Activated gamma-delta T cell treated with anti-CD3 and anti-CD28 coated beads, Interleukin-2, amount 50 U/mL, for 16 hours (primary cell): ENCODE results near the gene RTN4RL2.

Experiments
- DNase-seq: peaks from one replicate; pipeline ENCODE4 v3.0.0-alpha.2; 2020; ENCODE audit warnings: low read depth

The RTN4RL2 gene

GRCh38 chr11:57500515-57500914, 40.2 kb downstream of the RTN4RL2 start:
- no peak for DNase-seq

- no peak for DNase-seq
Measured at GRCh38 chr11:57500926-57501325, 40.6 kb downstream of the RTN4RL2 start.

- DNase-seq = no peak
Measured at GRCh38 chr11:57501953-57502352, 41.6 kb downstream of the RTN4RL2 start.

- DNase-seq = no peak
Measured at GRCh38 chr11:57502376-57502775, 42.0 kb downstream of the RTN4RL2 start.

- DNase-seq = no peak
Measured at GRCh38 chr11:57502870-57503269, 42.5 kb downstream of the RTN4RL2 start.

- no peak for DNase-seq
Measured at GRCh38 chr11:57504511-57504910, 44.2 kb downstream of the RTN4RL2 start.

- no peak for DNase-seq
Measured at GRCh38 chr11:57506522-57506921, 46.2 kb downstream of the RTN4RL2 start.

- no peak for DNase-seq
Measured at GRCh38 chr11:57508341-57509170, 48.2 kb downstream of the RTN4RL2 start.

GRCh38 chr11:57511741-57512430, 51.6 kb downstream of the RTN4RL2 start:
- DNase-seq = no peak

GRCh38 chr11:57512646-57513451, 52.5 kb downstream of the RTN4RL2 start:
- DNase-seq = no peak

- no peak for DNase-seq
Measured at GRCh38 chr11:57513452-57513795, 53.1 kb downstream of the RTN4RL2 start.

- DNase-seq = no peak
Measured at GRCh38 chr11:57513911-57514537, 53.7 kb downstream of the RTN4RL2 start.

- no peak for DNase-seq
Measured at GRCh38 chr11:57514538-57515331, 54.4 kb downstream of the RTN4RL2 start.

- DNase-seq = no peak
Measured at GRCh38 chr11:57515332-57516060, 55.2 kb downstream of the RTN4RL2 start, which contains the start of gene SLC43A1. Gene SLC43A1 (minus strand): TSS chr11:57515702. CDS start chr11:57514111, 1,591 bp downstream.

GRCh38 chr11:57516061-57516443, 55.7 kb downstream of the RTN4RL2 start:
- no peak for DNase-seq

- no peak for DNase-seq
Measured at GRCh38 chr11:57521116-57521515, 60.8 kb downstream of the RTN4RL2 start.

- DNase-seq = no peak
Measured at GRCh38 chr11:57523419-57523818, 63.1 kb downstream of the RTN4RL2 start.
